ENCODE results near the gene SAP30BP.

The SAP30BP gene

DNA sequence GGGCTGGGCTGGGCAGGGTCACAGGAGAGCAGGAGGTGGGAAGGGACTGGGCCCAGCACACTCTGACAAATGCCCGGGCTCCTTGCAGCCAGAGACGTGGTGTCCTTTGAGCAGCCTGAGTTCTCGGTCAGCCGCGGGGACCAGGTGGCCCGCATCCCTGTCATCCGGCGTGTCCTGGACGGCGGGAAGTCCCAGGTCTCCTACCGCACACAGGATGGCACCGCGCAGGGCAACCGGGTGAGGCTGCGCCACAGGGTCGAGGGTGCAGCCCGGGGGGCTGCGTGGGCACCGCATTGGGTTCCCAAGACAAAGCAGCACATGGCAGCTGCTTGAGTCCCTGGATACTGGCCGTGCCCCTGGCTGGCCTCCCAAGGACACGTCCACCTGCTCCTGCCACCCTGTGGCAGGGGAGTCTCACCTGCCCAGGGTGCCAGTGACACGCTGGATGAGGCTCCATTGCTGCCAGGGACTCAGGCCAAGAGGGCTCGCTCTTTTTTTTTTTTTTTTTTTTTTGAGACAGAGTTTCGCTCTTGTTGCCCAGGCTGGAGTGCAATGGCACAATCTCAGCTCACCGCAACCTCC lies 76.6 kb downstream of the SAP30BP start:
- Histone ChIP-seq H3K27ac (ENCODE audit: low read depth, low read length) (no peak overlapping the region), H3K27me3 (ENCODE audit: control insufficient read depth in 1 of 2, insufficient read depth in 2 of 2, low read length in 2 of 2) (no peaks in the 10 kb centered on the region), H3K9ac (ENCODE audit: low read depth in 1 of 2, low read length in 2 of 2) (no peak overlapping the region), H3K9me3 (ENCODE audit: control insufficient read depth in 1 of 2, low read length in 2 of 2) (no peaks in the 10 kb centered on the region), H3K4me1 (ENCODE audit: control insufficient read depth in 1 of 2, insufficient read depth in 2 of 2, low read length in 2 of 2) (no peaks in the 10 kb centered on the region), H3K4me3 (ENCODE audit: low read depth in 1 of 2, low read length in 2 of 2) (no peak overlapping the region), H3K36me3 (ENCODE audit: control insufficient read depth in 1 of 2, insufficient read depth in 2 of 2, low read length in 2 of 2) (peaks cover 10 to 60% of the 10 kb centered on the region in 2 donors)

DNA sequence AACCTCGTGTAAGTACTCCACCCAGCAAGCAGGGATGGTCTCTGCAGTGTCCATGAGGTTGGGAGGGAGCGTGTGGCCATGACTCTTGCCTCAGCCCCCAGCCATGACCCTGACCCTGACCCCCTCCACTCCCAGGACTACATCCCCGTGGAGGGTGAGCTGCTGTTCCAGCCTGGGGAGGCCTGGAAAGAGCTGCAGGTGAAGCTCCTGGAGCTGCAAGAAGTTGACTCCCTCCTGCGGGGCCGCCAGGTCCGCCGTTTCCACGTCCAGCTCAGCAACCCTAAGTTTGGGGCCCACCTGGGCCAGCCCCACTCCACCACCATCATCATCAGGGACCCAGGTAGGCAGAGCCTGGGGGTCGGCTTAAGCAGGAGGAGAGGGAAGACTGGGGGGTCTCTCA lies 81.6 kb downstream of the SAP30BP start:
- Histone ChIP-seq H3K4me3 (ENCODE audit: low read depth in 1 of 2, low read length in 2 of 2) (no peak overlapping the region), H3K4me1 (ENCODE audit: control insufficient read depth in 1 of 2, insufficient read depth in 2 of 2, low read length in 2 of 2) (no peaks in the 10 kb centered on the region), H3K27ac (ENCODE audit: low read depth, low read length) (no peak overlapping the region), H3K9ac (ENCODE audit: low read depth in 1 of 2, low read length in 2 of 2) (no peak overlapping the region), H3K36me3 (ENCODE audit: control insufficient read depth in 1 of 2, insufficient read depth in 2 of 2, low read length in 2 of 2) (peaks cover 20 to 62% of the 10 kb centered on the region in 2 donors), H3K9me3 (ENCODE audit: control insufficient read depth in 1 of 2, low read length in 2 of 2) (no peaks in the 10 kb centered on the region), H3K27me3 (ENCODE audit: control insufficient read depth in 1 of 2, insufficient read depth in 2 of 2, low read length in 2 of 2) (no peaks in the 10 kb centered on the region)

DNA sequence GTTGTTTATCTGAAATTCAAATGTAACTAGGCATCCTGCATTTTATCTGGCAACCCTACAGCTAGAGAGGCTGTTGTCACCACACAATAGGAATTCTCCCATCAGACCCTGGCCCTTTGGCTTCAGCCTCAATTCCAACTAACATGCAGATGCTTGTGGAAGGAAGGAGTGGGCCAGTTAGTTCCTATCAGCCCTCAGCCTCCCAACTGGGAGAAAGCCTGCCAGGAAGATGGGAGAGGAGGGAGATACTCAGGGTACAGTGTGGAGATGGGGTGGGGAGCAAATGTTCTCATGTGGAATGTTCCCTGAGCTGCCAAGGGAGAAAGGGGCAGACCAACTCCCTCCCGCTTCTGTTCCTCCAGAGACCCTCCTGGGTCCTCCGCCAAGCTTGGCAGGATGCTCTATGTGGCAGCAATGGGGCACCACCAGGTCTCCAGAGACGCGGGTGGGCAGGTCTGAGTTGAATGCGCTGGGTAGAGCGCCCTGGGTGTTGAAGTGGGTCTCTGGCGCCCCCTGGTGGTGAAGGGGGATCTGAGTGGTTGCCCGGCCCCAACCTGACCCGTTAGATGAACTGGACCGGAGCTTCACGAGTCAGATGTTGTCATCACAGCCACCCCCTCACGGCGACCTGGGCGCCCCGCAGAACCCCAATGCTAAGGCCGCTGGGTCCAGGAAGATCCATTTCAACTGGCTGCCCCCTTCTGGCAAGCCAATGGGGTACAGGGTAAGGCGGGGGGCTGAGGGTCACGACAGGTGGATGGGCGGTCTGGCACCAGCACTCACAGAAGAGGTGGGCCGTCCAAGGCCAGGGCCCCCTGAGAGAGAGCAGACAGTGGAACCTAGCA lies 82.6 kb downstream of the SAP30BP start:
- peaks cover 20 to 59% of the 10 kb centered on the region in 2 donors for H3K36me3 ChIP-seq (ENCODE audit: control insufficient read depth in 1 of 2, insufficient read depth in 2 of 2, low read length in 2 of 2)
- no peaks in the 10 kb centered on the region for H3K9me3 ChIP-seq (ENCODE audit: control insufficient read depth in 1 of 2, low read length in 2 of 2)
- H3K9ac ChIP-seq (ENCODE audit: low read depth in 1 of 2, low read length in 2 of 2) = no peak overlapping the region
- no peaks in the 10 kb centered on the region for H3K27me3 ChIP-seq (ENCODE audit: control insufficient read depth in 1 of 2, insufficient read depth in 2 of 2, low read length in 2 of 2)
- no peak overlapping the region for H3K27ac ChIP-seq (ENCODE audit: low read depth, low read length)
- H3K4me3 ChIP-seq (ENCODE audit: low read depth in 1 of 2, low read length in 2 of 2) = no peak overlapping the region
- peaks cover 4 to 9% of the 10 kb centered on the region in 2 donors for H3K4me1 ChIP-seq (ENCODE audit: control insufficient read depth in 1 of 2, insufficient read depth in 2 of 2, low read length in 2 of 2)

DNA sequence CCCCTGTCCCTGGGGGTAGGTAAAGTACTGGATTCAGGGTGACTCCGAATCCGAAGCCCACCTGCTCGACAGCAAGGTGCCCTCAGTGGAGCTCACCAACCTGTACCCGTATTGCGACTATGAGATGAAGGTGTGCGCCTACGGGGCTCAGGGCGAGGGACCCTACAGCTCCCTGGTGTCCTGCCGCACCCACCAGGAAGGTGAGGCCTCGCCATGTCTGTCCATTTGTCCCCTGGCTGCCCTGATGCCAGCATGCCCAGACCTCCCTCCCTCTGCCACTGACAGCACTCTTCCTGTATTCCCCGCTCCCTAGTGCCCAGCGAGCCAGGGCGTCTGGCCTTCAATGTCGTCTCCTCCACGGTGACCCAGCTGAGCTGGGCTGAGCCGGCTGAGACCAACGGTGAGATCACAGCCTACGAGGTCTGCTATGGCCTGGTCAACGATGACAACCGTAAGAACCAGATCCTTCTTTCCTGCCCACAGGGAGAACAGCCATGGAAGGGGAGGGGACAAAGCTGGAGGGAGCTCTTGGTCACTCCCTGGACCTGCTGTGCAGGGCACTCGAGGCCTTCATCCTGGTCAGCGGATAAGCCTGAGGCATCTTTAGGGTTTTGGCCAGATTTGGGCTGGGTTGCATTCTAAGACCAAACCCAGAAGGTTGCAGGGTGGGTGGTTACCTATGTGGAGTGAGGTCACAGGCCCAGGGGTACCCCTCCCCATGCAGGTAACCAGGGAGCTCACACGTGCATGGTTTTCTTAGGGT lies 83.7 kb downstream of the SAP30BP start:
- Histone ChIP-seq H3K27ac (ENCODE audit: low read depth, low read length) (no peak overlapping the region), H3K36me3 (ENCODE audit: control insufficient read depth in 1 of 2, insufficient read depth in 2 of 2, low read length in 2 of 2) (peaks cover 20 to 60% of the 10 kb centered on the region in 2 donors), H3K27me3 (ENCODE audit: control insufficient read depth in 1 of 2, insufficient read depth in 2 of 2, low read length in 2 of 2) (no peaks in the 10 kb centered on the region), H3K9ac (ENCODE audit: low read depth in 1 of 2, low read length in 2 of 2) (no peak overlapping the region), H3K9me3 (ENCODE audit: control insufficient read depth in 1 of 2, low read length in 2 of 2) (no peaks in the 10 kb centered on the region), H3K4me1 (ENCODE audit: control insufficient read depth in 1 of 2, insufficient read depth in 2 of 2, low read length in 2 of 2) (peaks cover 4 to 9% of the 10 kb centered on the region in 2 donors), H3K4me3 (ENCODE audit: low read depth in 1 of 2, low read length in 2 of 2) (no peak overlapping the region)

DNA sequence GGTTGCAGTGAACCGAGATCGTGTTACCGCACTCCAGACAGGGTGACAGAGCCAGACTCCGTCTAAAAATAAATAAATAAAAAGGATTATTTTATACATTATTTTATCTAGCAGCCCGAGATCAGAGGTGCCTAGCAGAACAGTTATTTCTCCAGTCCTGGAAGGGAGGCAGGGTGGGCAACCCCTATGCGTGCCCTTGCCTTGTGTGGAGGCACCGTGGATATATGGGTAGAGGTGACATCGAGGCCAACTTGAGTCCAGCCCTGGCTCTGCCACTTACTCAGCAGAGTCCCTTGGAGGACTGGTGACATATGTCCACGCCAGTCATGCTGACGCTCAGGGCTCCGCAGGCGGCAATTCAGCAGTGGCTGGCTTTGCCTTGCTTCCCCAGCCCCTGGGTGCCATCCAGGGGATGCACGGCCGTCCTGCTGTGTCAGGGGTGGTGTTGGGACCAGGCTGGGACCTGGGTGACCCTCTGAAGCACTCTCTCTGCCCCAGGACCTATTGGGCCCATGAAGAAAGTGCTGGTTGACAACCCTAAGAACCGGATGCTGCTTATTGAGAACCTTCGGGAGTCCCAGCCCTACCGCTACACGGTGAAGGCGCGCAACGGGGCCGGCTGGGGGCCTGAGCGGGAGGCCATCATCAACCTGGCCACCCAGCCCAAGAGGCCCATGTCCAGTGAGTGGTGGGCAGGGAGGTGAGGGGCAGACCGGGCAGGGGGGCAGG lies 84.7 kb downstream of the SAP30BP start:
- no peak overlapping the region for H3K4me3 ChIP-seq (ENCODE audit: low read depth in 1 of 2, low read length in 2 of 2)
- peaks cover 20 to 66% of the 10 kb centered on the region in 2 donors for H3K36me3 ChIP-seq (ENCODE audit: control insufficient read depth in 1 of 2, insufficient read depth in 2 of 2, low read length in 2 of 2)
- H3K27ac ChIP-seq (ENCODE audit: low read depth, low read length) = no peak overlapping the region
- H3K27me3 ChIP-seq (ENCODE audit: control insufficient read depth in 1 of 2, insufficient read depth in 2 of 2, low read length in 2 of 2) = no peaks in the 10 kb centered on the region
- H3K4me1 ChIP-seq (ENCODE audit: control insufficient read depth in 1 of 2, insufficient read depth in 2 of 2, low read length in 2 of 2) = peaks cover 4 to 9% of the 10 kb centered on the region in 2 donors
- H3K9ac ChIP-seq (ENCODE audit: low read depth in 1 of 2, low read length in 2 of 2) = no peak overlapping the region
- no peaks in the 10 kb centered on the region for H3K9me3 ChIP-seq (ENCODE audit: control insufficient read depth in 1 of 2, low read length in 2 of 2)

DNA sequence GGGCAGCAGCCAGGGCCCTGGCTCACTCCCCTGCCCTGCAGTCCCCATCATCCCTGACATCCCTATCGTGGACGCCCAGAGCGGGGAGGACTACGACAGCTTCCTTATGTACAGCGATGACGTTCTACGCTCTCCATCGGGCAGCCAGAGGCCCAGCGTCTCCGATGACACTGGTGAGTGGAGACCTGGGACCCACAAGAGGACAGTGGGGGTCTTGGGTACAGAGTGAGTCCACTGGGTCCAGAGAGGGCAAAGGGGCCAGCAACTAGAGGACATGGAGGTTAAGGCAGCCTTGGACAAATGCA lies 85.2 kb downstream of the SAP30BP start:
- H3K4me3 ChIP-seq (ENCODE audit: low read depth in 1 of 2, low read length in 2 of 2) = no peak overlapping the region
- H3K27me3 ChIP-seq (ENCODE audit: control insufficient read depth in 1 of 2, insufficient read depth in 2 of 2, low read length in 2 of 2) = no peaks in the 10 kb centered on the region
- no peaks in the 10 kb centered on the region for H3K9me3 ChIP-seq (ENCODE audit: control insufficient read depth in 1 of 2, low read length in 2 of 2)
- peaks cover 4 to 9% of the 10 kb centered on the region in 2 donors for H3K4me1 ChIP-seq (ENCODE audit: control insufficient read depth in 1 of 2, insufficient read depth in 2 of 2, low read length in 2 of 2)
- H3K9ac ChIP-seq (ENCODE audit: low read depth in 1 of 2, low read length in 2 of 2) = no peak overlapping the region
- H3K27ac ChIP-seq (ENCODE audit: low read depth, low read length) = no peak overlapping the region
- H3K36me3 ChIP-seq (ENCODE audit: control insufficient read depth in 1 of 2, insufficient read depth in 2 of 2, low read length in 2 of 2) = peaks cover 20 to 71% of the 10 kb centered on the region in 2 donors

DNA sequence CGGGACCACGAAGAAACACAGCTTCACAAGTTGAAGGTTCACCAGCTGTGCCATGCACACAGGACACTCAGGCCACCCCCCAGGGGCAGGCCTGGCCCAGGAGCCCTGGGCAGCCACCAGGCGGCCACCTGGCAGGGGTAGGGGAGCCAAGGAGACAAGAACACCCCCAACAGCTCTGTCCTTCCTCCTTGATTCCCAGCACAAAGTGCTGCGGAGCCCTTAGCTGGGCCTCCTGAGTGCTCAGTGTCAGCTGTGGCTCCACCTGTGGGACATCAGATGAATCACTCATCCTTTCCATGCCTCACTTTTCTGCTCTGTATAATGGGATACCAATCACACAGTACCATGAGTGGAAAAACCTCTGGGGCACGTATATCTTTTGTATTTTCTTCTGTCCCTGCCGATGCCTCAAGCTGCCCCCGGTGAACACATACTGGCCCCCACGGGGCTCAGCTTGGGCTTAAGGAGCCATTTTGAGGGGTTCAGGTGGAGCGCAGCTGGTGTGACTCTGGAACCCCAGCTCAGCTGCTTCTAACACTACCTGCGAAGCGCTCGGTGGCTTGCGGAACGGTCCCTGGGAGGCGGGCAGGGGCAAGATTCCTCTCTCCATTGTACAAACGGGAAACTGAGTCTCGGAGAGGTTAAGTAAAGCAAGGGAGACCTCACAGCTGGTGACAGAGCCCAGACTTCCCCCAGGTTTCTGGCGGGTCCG lies 85.8 kb downstream of the SAP30BP start:
- H3K9me3 ChIP-seq (ENCODE audit: control insufficient read depth in 1 of 2, low read length in 2 of 2) = no peaks in the 10 kb centered on the region
- peaks cover 20 to 77% of the 10 kb centered on the region in 2 donors for H3K36me3 ChIP-seq (ENCODE audit: control insufficient read depth in 1 of 2, insufficient read depth in 2 of 2, low read length in 2 of 2)
- H3K4me3 ChIP-seq (ENCODE audit: low read depth in 1 of 2, low read length in 2 of 2) = peak overlapping the region; percentile 51 to 55
- no peak overlapping the region for H3K27ac ChIP-seq (ENCODE audit: low read depth, low read length)
- peaks cover 4 to 9% of the 10 kb centered on the region in 2 donors for H3K4me1 ChIP-seq (ENCODE audit: control insufficient read depth in 1 of 2, insufficient read depth in 2 of 2, low read length in 2 of 2)
- no peak overlapping the region for H3K9ac ChIP-seq (ENCODE audit: low read depth in 1 of 2, low read length in 2 of 2)
- H3K27me3 ChIP-seq (ENCODE audit: control insufficient read depth in 1 of 2, insufficient read depth in 2 of 2, low read length in 2 of 2) = no peaks in the 10 kb centered on the region

DNA sequence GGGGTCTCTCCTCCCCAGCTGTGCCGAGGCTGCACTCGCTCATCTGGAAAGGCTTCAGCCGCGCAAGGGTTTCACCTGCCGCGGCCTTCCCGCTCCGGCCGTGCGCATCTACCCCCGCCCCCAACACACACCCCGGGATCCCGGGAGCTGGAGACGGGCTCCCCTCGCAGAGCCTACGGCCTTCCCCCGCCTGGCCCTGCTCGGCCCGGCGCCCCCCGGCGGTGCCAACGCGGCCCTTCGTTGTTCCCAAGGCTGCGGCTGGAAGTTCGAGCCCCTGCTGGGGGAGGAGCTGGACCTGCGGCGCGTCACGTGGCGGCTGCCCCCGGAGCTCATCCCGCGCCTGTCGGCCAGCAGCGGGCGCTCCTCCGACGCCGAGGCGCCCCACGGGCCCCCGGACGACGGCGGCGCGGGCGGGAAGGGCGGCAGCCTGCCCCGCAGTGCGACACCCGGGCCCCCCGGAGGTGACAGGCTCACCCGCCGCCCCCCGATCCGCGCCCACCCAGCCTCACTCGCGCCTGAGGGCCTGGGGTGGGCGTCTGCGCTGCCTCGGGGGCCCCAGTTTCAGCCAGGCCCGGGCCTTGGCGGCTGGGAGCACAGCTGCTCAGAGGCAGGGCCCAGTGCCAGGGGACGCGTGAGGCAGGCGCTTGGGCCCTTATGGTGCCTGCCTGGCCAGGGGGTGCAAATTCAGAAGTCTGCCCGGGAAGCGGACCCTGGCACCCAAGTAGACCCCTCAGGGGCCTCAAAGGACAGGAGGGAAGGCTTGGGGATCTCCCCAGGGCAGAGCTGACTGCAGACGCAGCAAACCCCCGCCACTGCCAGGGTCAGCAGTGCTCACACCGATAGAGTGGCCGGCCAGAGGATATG lies 86.6 kb downstream of the SAP30BP start:
- Histone ChIP-seq H3K4me1 (ENCODE audit: control insufficient read depth in 1 of 2, insufficient read depth in 2 of 2, low read length in 2 of 2) (peaks cover 4 to 9% of the 10 kb centered on the region in 2 donors), H3K27ac (ENCODE audit: low read depth, low read length) (no peak overlapping the region), H3K4me3 (ENCODE audit: low read depth in 1 of 2, low read length in 2 of 2) (peak overlapping the region; percentile 51 to 55), H3K36me3 (ENCODE audit: control insufficient read depth in 1 of 2, insufficient read depth in 2 of 2, low read length in 2 of 2) (peaks cover 16 to 82% of the 10 kb centered on the region in 2 donors), H3K27me3 (ENCODE audit: control insufficient read depth in 1 of 2, insufficient read depth in 2 of 2, low read length in 2 of 2) (no peaks in the 10 kb centered on the region), H3K9ac (ENCODE audit: low read depth in 1 of 2, low read length in 2 of 2) (peak overlapping the region in 1 of 2 donors; percentile 51), H3K9me3 (ENCODE audit: control insufficient read depth in 1 of 2, low read length in 2 of 2) (no peaks in the 10 kb centered on the region)
